A549 (cell line): ENCODE data around the gene RAP1A. TPM values are rescaled to one million over a fixed set of nuclear protein-coding genes. Genes with fewer than 3 reads are reported as not detected.

Source experiments
- ATAC-seq, 2 experiments: fragments of 200-7000 bp in 1 of 2; fragments of >200 bp in 1 of 2; cut with Nextera tagmentation in 1 of 2; cut with Tn5 transposase in 1 of 2; 3 replicates each; pipeline versions ENCODE4 v1.8.0 to v1.9.1; 2018 to 2020; ENCODE audit warnings: mild to moderate bottlenecking in 1 of 2, moderate library complexity in 1 of 2
- CTCF ChIA-PET: fragments of 300-600 bp; sonication (Branson Sonifier 250); formaldehyde crosslinking; extraction: SDS; loops from one replicate; lab custom pipeline; 2021; ENCODE audit warnings: antibody characterized with exemption, inconsistent platforms; lab: Yijun Ruan, JAX
- POLR2A ChIA-PET: fragments of 350-600 bp; formaldehyde crosslinking; extraction: SDS; loops from one replicate; lab custom pipeline; 2021; ENCODE audit warnings: antibody characterized with exemption, inconsistent platforms; lab: Yijun Ruan, JAX
- DNase-seq, 2 experiments: peaks; one replicate each; pipeline versions ENCODE4 v3.0.0 to v3.0.0-alpha.2; 2011 to 2016; ENCODE audit warnings: low read depth in 1 of 2, low spot score in 1 of 2
- FAIRE-seq: peaks from 2 replicates; lab custom pipeline; 2011; peaks lifted over from hg19 to GRCh38; lab: Jason Lieb, UNC
- H3K27ac ChIP-seq, 2 experiments: fragments of >200 bp; sonication (Bioruptor Twin); formaldehyde crosslinking; 3 replicates each; pipeline ENCODE4 v1.5.1; 2016 to 2017
- H3K4me1 ChIP-seq: fragments of >200 bp; sonication (Bioruptor Twin); formaldehyde crosslinking; 3 replicates; pipeline ENCODE4 v1.6.1; 2016
- H3K4me2 ChIP-seq: fragments of >200 bp; sonication (Bioruptor Twin); formaldehyde crosslinking; 3 replicates; pipeline ENCODE4 v1.6.1; 2016
- H3K4me3 ChIP-seq: fragments of >200 bp; sonication (Bioruptor Twin); formaldehyde crosslinking; 3 replicates; pipeline ENCODE4 v1.5.1; 2016
- H3K9me3 ChIP-seq: fragments of >200 bp; sonication (Bioruptor Twin); formaldehyde crosslinking; 3 replicates; pipeline ENCODE4 v1.6.1; 2016
- CBX8 ChIP-seq: fragments of 200-600 bp; sonication (generic); IDR thresholded peaks from 2 replicates; pipeline ENCODE4 v1.6.1; 2016
- CEBPB ChIP-seq, 2 experiments: fragments of >200 bp in 1 of 2; sonication (Bioruptor Twin) in 1 of 2; formaldehyde crosslinking in 1 of 2; IDR thresholded peaks; 2 replicates each; pipeline ENCODE4 v1.6.1; 2012 to 2016
- CTCF ChIP-seq: fragments of >200 bp; sonication (Bioruptor Twin); formaldehyde crosslinking; IDR thresholded peaks from 3 replicates; pipeline ENCODE4 v1.5.1; 2016
- EHMT2 ChIP-seq: fragments of 200-600 bp; sonication (generic); IDR thresholded peaks from 2 replicates; pipeline ENCODE4 v1.6.1; 2016; ENCODE audit warnings: antibody characterized with exemption, low read depth, mild to moderate bottlenecking, moderate library complexity
- HOXA7 ChIP-seq: fragments of 250-450 bp; sonication (Bioruptor Pico); IDR thresholded peaks from 2 replicates; pipeline ENCODE4 v1.5.0; 2020; ENCODE audit warnings: mild to moderate bottlenecking, moderate library complexity
- JUN ChIP-seq, 2 experiments: fragments of >200 bp; sonication (Bioruptor Twin); formaldehyde crosslinking; IDR thresholded peaks; 2 replicates in 1 of 2; 3 replicates in 1 of 2; pipeline ENCODE4 v1.6.1; 2016 to 2017
- MYC ChIP-seq: IDR thresholded peaks from 2 replicates; pipeline ENCODE4 v1.6.1; 2012; ENCODE audit warnings: mild to moderate bottlenecking, inconsistent platforms, low read length, improper control_type of control experiment, borderline replicate concordance
- NFE2L2 ChIP-seq: fragments of 150-350 bp; conservative IDR thresholded peaks from 2 replicates; pipeline ENCODE4 v1.6.1; 2014; ENCODE audit warnings: low read length
- NR3C1 ChIP-seq: fragments of >200 bp; sonication (Bioruptor Twin); formaldehyde crosslinking; IDR thresholded peaks from 3 replicates; pipeline ENCODE4 v1.6.1; 2017
- PHF8 ChIP-seq: fragments of 200-600 bp; sonication (generic); IDR thresholded peaks from 2 replicates; pipeline ENCODE4 v1.6.1; 2016; ENCODE audit warnings: low read depth, mild to moderate bottlenecking, antibody characterized with exemption, moderate library complexity, borderline replicate concordance
- RCOR1 ChIP-seq: fragments of 150-350 bp; IDR thresholded peaks from 2 replicates; pipeline ENCODE4 v1.6.1; 2014; ENCODE audit warnings: antibody characterized with exemption, low read length, low read depth
- USF2 ChIP-seq: fragments of 450-650 bp; IDR thresholded peaks from 2 replicates; pipeline ENCODE4 v1.6.1; 2014; ENCODE audit warnings: antibody characterized with exemption
- ZC3H11A ChIP-seq: fragments of 450-650 bp; IDR thresholded peaks from 2 replicates; pipeline ENCODE4 v1.6.1; 2014; ENCODE audit warnings: antibody characterized with exemption, mild to moderate bottlenecking
- ZFP36 ChIP-seq: fragments of 450-650 bp; IDR thresholded peaks from 2 replicates; pipeline ENCODE4 v1.6.1; 2014; ENCODE audit warnings: borderline replicate concordance; ENCODE audit not compliant: partially characterized antibody
- WGBS: methylation state at CpG from one replicate; pipeline ENCODE4 v1.1.6; 2017; ENCODE audit errors: missing lambda C conversion rate; 5-methylcytosine and 5-hydroxymethylcytosine counted together
- polyA plus RNA-seq, 4 experiments: library from polyadenylated mRNA; depleted of rRNA in 3 of 4; stranded (reverse); fragments of >200 nt; fragmentation: RNase III in 1 of 4; extraction: RNeasy Plus Mini Kit Qiagen cat#74134 plus additional on column Dnase treatment in 1 of 4; gene quantifications; 2 replicates in 3 of 4; 3 replicates in 1 of 4; pipeline ENCODE4 v1.2.3, GENCODE V29; 2011 to 2017
- TF ChIP-seq, protein P1 (sequence below): fragments of 250-450 bp; sonication (Bioruptor Pico); IDR thresholded peaks from 2 replicates; pipeline ENCODE4 v1.5.0; 2020; ENCODE audit warnings: low read depth, mild to moderate bottlenecking, moderate library complexity

The RAP1A gene
- polyA plus RNA-seq, 2 of the 4 experiments (the other 2 are of a cell fraction), result 37.1 to 39.8 TPM

DNA sequence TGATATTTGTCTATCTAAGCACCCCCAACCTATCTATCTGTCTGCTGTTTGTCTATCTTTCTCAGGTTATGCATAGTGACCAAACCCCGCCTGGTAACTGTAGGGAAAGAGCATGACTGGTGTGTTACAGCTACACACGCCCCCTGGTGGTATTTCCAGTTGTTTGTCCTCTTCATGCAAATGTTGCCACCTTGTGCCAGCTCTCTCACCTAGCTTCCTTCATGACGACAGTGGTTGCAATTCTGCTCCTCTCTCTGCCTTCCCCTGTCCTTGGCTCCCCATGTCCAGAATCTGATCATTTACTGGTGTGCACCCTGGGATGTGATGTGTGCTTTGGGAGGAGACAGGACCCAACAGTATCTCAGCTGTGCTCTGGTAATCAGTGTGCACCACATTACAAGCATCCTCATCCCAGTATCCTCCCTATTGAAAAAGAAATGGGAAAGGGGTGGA, 127.7 kb downstream of the RAP1A start (continued):
- TF ChIP-seq PHF8, result no peak
- TF ChIP-seq, protein P1, sequence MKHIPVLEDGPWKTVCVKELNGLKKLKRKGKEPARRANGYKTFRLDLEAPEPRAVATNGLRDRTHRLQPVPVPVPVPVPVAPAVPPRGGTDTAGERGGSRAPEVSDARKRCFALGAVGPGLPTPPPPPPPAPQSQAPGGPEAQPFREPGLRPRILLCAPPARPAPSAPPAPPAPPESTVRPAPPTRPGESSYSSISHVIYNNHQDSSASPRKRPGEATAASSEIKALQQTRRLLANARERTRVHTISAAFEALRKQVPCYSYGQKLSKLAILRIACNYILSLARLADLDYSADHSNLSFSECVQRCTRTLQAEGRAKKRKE (CRISPR knock-in tag), result no peak
- TF ChIP-seq RCOR1, result no peak
- TF ChIP-seq NFE2L2, result no peak
- TF ChIP-seq, all 56 proteins: peak for 4

DNA sequence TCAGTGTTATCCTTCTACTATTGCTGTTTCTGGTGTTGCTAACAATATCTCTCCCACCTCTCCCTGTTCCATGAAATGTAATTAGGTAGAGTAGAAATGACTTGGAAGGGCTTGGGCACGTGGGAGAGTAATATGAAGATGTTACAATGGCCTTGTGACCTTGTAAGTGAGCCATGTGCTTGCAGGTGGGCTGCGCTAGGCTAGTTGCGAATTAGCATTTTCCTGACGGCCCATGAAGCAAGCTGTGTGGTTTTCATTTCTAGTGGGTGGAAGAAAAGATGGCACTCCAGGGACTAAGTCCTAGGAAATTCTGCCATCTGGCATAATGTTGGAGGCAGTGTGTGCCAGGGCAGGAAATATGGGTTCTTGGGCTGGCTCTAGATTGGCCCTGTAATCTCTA, 128.4 kb downstream of the RAP1A start:
- TF ChIP-seq ZC3H11A, result no peak
- Histone ChIP-seq H3K9me3 (no peaks in the 10 kb centered on the region), H3K4me1 (no peaks in the 10 kb centered on the region), H3K27ac (no peak overlapping the region), H3K4me2 (no peak overlapping the region), H3K4me3 (no peak overlapping the region)
- no peak for DNase-seq
- WGBS, result 73% methylated on average over 4 of the region's 4 CpGs
- no peak for FAIRE-seq
- ChIA-PET CTCF (interaction anchor here (0.7 to 2.3 kb wide), 16 partner anchors 9 to 266 kb away, joined by 3 to 26 read pairs (median 4); partner anchors contain the start of genes DDX20 and INKA2), POLR2A (no interaction called here)
- no peak for ATAC-seq

GRCh38 chr1:111749628-111750027, 130.0 kb downstream of the RAP1A start:
- Histone ChIP-seq H3K9me3 (no peaks in the 10 kb centered on the region), H3K27ac (no peak overlapping the region), H3K4me3 (no peak overlapping the region), H3K4me1 (peaks cover 4% of the 10 kb centered on the region; the same call in 1 of the 3 replicates), H3K4me2 (no peak overlapping the region)
- DNase-seq, result no peak
- FAIRE-seq, result no peak
- ATAC-seq, result no peak
- ChIA-PET CTCF (interaction anchor here (1.0 to 1.3 kb wide), 3 partner anchors 13 to 268 kb away, joined by 3 to 4 read pairs (median 3); no protein-coding TSS in a partner anchor), POLR2A (no interaction called here)
- WGBS, result 63% methylated on average over 3 of the region's 3 CpGs
- no peak for TF ChIP-seq JUN (IDR thresholded peaks at IDR 0.05)

- DNase-seq (no peak), FAIRE-seq (no peak), ATAC-seq (no peak)
- Histone ChIP-seq H3K4me1 (peaks cover 5% of the 10 kb centered on the region; the same call in 1 of the 3 replicates), H3K4me3 (no peak overlapping the region), H3K4me2 (no peak overlapping the region), H3K9me3 (no peaks in the 10 kb centered on the region), H3K27ac (no peak overlapping the region)
- ChIA-PET POLR2A (interaction anchor here (1.4 kb wide), 1 partner anchor 12 kb away, joined by 3 read pairs; the partner anchor contains the start of gene INKA2), CTCF (interaction anchor here (1.1 to 2.1 kb wide), 5 partner anchors 12 to 269 kb away, joined by 3 to 8 read pairs (median 6); no protein-coding TSS in a partner anchor)
- TF ChIP-seq, protein P1 (CRISPR knock-in tag), result no peak
- TF ChIP-seq CTCF, result no peak
- TF ChIP-seq ZFP36, result no peak
- no peak for TF ChIP-seq HOXA7 (CRISPR knock-in tag)
- TF ChIP-seq MYC, result no peak
- TF ChIP-seq NR3C1, result no peak
- TF ChIP-seq CBX8, result no peak
- TF ChIP-seq EHMT2, result no peak
- TF ChIP-seq PHF8, result no peak
- TF ChIP-seq USF2, result no peak
- TF ChIP-seq CEBPB (IDR thresholded peaks at IDR 0.05), result no peak
- WGBS, result 38% methylated on average over 2 of the region's 2 CpGs
Observed at GRCh38 chr1:111750856-111751255, 131.3 kb downstream of the RAP1A start.
